ENCODE measurements around the gene CBX3. TPM values are rescaled to one million over a fixed set of nuclear protein-coding genes. Genes with fewer than 3 reads are reported as not detected.

CBX3 gene
- total and polyA plus RNA-seq, 10 of the 15 experiments (the other 5 are each of a cell fraction or from before 2014, with no cell fraction given), result 153 to 307 (median 225) TPM

GRCh38 chr7:26197153-26198115, 4.1 kb upstream of the CBX3 start:
- CTCF ChIA-PET, result interaction anchor here (0.7 to 13.1 kb wide), 25 partner anchors 9 to 335 kb away, joined by 3 to 203 read pairs (median 5); partner anchors contain the start of gene NFE2L3
- in situ Hi-C loops (cut with MboI), result loop anchor here (5.0 to 10.0 kb wide), 3 partner anchors 167 to 305 kb away; no protein-coding TSS in a partner anchor
- intact Hi-C loops (cut with micrococcal nuclease; ENCODE audit: unreplicated experiment), result no loop called here
- TF ChIP-seq IKZF2 (IDR thresholded peaks at IDR 0.05) (no peak; a peak in 1 of 4 replicates), ESRRA (IDR thresholded peaks at IDR 0.05; ENCODE audit: low read length) (no peak), RBBP5 (conservative IDR thresholded peaks at IDR 0.05) (no peak), MYC (IDR thresholded peaks at IDR 0.05; ENCODE audit: insufficient read depth, insufficient read length, insufficient replicate concordance, low read length, severe bottlenecking) (no peak), ATF2 (IDR thresholded peaks at IDR 0.05; ENCODE audit: low read length) (peak; percentile 34), BMI1 (IDR thresholded peaks at IDR 0.05; ENCODE audit: borderline replicate concordance) (no peak), PAX8 (IDR thresholded peaks at IDR 0.05) (no peak), USF1 (IDR thresholded peaks at IDR 0.05; ENCODE audit: borderline replicate concordance, extremely low read length, insufficient read depth, low read depth, low read length) (no peak), ZBTB40 (IDR thresholded peaks at IDR 0.05; ENCODE audit: borderline replicate concordance) (no peak; the same call in 1 of the 2 replicates), TCF7 (IDR thresholded peaks at IDR 0.05; ENCODE audit: borderline replicate concordance) (no peak), EGR1 (IDR thresholded peaks at IDR 0.05; ENCODE audit: borderline replicate concordance in 1 of 2, low read depth in 2 of 2, low read length in 2 of 2) (no peak)

More at GRCh38 chr7:26197153-26198115, 4.1 kb upstream of the CBX3 start:
- Histone ChIP-seq H3K9me3 (replicated peaks; ENCODE audit: control insufficient read depth, insufficient read depth, low read length) (no peaks in the 10 kb centered on the region; the same call in 2 of the 3 replicates), H3K79me2 (ENCODE audit: control insufficient read depth, insufficient read depth, low read length) (peaks cover 91% of the 10 kb centered on the region), H3K27ac (ENCODE audit: control insufficient read depth, insufficient read depth) (peak overlapping the region; percentile 6; the same call in 1 of the 2 replicates), H3K9ac (ENCODE audit: control insufficient read depth, insufficient read depth, low read length) (peak overlapping the region; percentile 28), H2AFZ (ENCODE audit: control insufficient read depth, low read depth, low read length) (no peak overlapping the region), H3K4me3 (peak overlapping the region; percentile 98), H4K20me1 (ENCODE audit: control insufficient read depth, insufficient read depth) (peaks cover 8% of the 10 kb centered on the region), H3K27me3 (replicated peaks in 1 of 2; ENCODE audit: control insufficient read depth in 2 of 2, insufficient read depth in 2 of 2, low read length in 1 of 2) (no peaks in the 10 kb centered on the region), H3K36me3 (ENCODE audit: control insufficient read depth in 2 of 2, insufficient read depth in 2 of 2, low read length in 1 of 2) (peaks cover 7 to 36% of the 10 kb centered on the region in 2 experiments), H3K4me1 (ENCODE audit: control insufficient read depth, insufficient read depth, low read length) (peaks cover 22% of the 10 kb centered on the region), H3K4me2 (ENCODE audit: control insufficient read depth, insufficient read depth) (peak overlapping the region; percentile 66)
- SMC1A ChIA-PET (ENCODE audit: uncharacterized antibody, unreplicated experiment), result interaction anchor here (0.6 to 11.0 kb wide), 31 partner anchors 8 to 304 kb away, joined by 3 to 198 read pairs (median 5); partner anchors contain the start of genes NFE2L3 and SNX10
- FAIRE-seq, result peak; percentile 86
- 0% methylated on average over 5 of the region's 5 CpGs for WGBS (ENCODE audit: insufficient coverage, insufficient replicate concordance, low lambda C conversion rate, missing lambda C conversion rate)
- ATAC-seq, result no peak; the same call in 2 of the 3 replicates
- RAD21 ChIA-PET (ENCODE audit: unreplicated experiment), result interaction anchor here (0.9 to 12.7 kb wide), 18 partner anchors 9 to 305 kb away, joined by 3 to 164 read pairs (median 7); partner anchors contain the start of genes NFE2L3 and SNX10
- BruUV-seq (replicated peaks), result TSS peak; percentile 49
- POLR2A ChIA-PET, result interaction anchor here (0.6 to 12.7 kb wide), 17 partner anchors 9 to 907 kb away, joined by 3 to 206 read pairs (median 4); partner anchors contain the start of gene NFE2L3
- DNase-seq (ENCODE audit: low read depth, low spot score), result no peak

Data from GM12878 (cell line).